ACC112 (cell line): ENCODE data around the gene MAST1.
A peak's percentile ranks its signal among the peaks of the same experiment; 100 is the strongest.

ENCODE experiments used
- H2AFZ ChIP-seq: fragments of 200-600 bp; sonication (generic); one replicate; pipeline ENCODE4 v1.6.0; 2017; ENCODE audit warnings: antibody characterized with exemption, low read length; ENCODE audit not compliant: unreplicated experiment
- H3K27ac ChIP-seq: fragments of 200-600 bp; sonication (generic); 2 replicates; pipeline ENCODE4 v1.5.1; 2014; ENCODE audit warnings: low read depth, mild to moderate bottlenecking, antibody characterized with exemption, low read length, moderate library complexity
- H3K27me3 ChIP-seq: fragments of 200-600 bp; sonication (generic); 2 replicates; pipeline ENCODE4 v1.6.1; 2014; ENCODE audit warnings: mild to moderate bottlenecking, antibody characterized with exemption, low read length, moderate library complexity, mixed read lengths; ENCODE audit not compliant: insufficient read depth
- H3K36me3 ChIP-seq: fragments of 200-600 bp; sonication (generic); 2 replicates; pipeline ENCODE4 v1.6.1; 2016; ENCODE audit warnings: mild to moderate bottlenecking, antibody characterized with exemption, low read length, moderate library complexity, mixed read lengths; ENCODE audit not compliant: insufficient read depth
- H3K4me1 ChIP-seq: fragments of 200-600 bp; sonication (generic); one replicate; pipeline ENCODE4 v1.6.1; 2016; ENCODE audit warnings: low read length, mixed read lengths; ENCODE audit not compliant: insufficient read depth, unreplicated experiment, control insufficient read depth
- H3K4me3 ChIP-seq: fragments of 200-600 bp; sonication (generic); 2 replicates; pipeline ENCODE4 v1.5.1; 2014; ENCODE audit warnings: mild to moderate bottlenecking, low read depth, low read length
- H3K79me2 ChIP-seq: fragments of 200-600 bp; sonication (generic); one replicate; pipeline ENCODE4 v1.6.0; 2016; ENCODE audit warnings: low read length; ENCODE audit not compliant: control insufficient read depth, unreplicated experiment, insufficient read depth

Gene MAST1

DNA sequence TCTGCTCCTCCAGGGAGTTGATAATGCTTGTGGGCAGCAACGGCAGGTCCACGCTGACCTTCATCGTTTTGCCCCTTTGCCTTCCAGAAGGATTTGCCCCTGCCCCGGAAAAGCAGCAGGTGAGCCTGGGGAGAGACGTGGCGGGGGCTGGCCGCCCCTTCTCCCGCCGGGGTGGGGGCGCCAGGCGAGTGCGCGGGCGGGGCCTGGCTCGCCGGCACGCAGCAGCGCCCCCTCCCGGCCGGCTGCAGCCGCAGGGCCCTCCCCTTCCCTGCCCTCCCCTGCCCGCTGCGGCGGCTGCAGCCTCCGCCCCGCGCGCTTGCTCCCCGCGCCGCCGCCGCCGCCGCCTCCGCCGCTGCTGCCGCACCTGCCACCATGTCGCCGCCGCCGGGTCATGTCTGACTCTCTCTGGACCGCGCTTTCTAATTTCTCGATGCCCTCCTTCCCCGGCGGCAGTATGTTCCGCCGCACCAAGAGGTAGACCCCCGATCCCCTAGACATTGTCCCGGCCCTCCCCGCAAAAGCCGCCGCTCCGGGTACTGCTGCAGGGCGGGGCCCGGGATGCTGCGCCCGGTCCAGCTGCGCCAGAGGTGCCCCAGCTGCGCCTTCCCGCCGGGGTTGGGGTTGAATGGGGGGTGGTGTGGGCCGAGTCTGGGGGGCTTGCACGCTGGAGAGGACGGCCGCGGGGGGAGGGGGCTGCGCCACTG is at the start of gene MAST1:
Gene MAST1, plus strand, starts transcription at position 334 of the 704 bp plus-strand sequence. Its CDS starts 58 bp downstream, at position 392.
- H3K4me3 ChIP-seq: peak within 1 kb of the TSS; percentile 60; the same call in 1 of the 2 replicates
- H2AFZ ChIP-seq: no peak within 1 kb of the TSS
- H3K36me3 ChIP-seq: no peaks in the 10 kb centered on the region
- H3K27me3 ChIP-seq: peaks cover 63% of the 10 kb centered on the region
- H3K79me2 ChIP-seq: no peaks in the 10 kb centered on the region
- H3K27ac ChIP-seq: no peak within 1 kb of the TSS
- H3K4me1 ChIP-seq: no peaks in the 10 kb centered on the region

DNA sequence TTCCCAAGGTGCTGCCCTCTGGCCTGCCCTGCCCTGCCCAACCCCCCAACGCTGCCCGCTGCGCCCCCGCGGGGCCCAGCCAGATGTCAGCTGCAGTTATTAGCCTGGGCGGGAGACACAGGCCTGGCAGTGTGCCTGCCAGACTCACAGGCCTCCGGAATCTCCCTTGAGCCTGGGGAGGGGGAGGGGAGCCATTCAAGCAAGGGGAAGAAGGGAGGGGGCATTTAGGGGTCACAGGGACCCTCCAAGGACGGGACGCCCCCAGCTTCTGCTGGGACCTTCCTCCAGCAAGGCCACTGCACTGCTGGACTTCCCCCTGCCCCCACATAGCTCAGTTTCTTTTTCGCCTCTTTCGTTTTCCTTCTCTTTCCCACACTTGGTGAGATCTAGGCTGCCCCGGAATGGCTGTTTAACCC is 49.6 kb upstream of the MAST1 start:
- Histone ChIP-seq H2AFZ (peak overlapping the region; percentile 50), H3K4me1 (peaks cover 50% of the 10 kb centered on the region), H3K79me2 (peaks cover 20% of the 10 kb centered on the region), H3K27ac (peak overlapping the region; percentile 100), H3K27me3 (no peaks in the 10 kb centered on the region), H3K36me3 (no peaks in the 10 kb centered on the region), H3K4me3 (peak overlapping the region; percentile 93)

DNA sequence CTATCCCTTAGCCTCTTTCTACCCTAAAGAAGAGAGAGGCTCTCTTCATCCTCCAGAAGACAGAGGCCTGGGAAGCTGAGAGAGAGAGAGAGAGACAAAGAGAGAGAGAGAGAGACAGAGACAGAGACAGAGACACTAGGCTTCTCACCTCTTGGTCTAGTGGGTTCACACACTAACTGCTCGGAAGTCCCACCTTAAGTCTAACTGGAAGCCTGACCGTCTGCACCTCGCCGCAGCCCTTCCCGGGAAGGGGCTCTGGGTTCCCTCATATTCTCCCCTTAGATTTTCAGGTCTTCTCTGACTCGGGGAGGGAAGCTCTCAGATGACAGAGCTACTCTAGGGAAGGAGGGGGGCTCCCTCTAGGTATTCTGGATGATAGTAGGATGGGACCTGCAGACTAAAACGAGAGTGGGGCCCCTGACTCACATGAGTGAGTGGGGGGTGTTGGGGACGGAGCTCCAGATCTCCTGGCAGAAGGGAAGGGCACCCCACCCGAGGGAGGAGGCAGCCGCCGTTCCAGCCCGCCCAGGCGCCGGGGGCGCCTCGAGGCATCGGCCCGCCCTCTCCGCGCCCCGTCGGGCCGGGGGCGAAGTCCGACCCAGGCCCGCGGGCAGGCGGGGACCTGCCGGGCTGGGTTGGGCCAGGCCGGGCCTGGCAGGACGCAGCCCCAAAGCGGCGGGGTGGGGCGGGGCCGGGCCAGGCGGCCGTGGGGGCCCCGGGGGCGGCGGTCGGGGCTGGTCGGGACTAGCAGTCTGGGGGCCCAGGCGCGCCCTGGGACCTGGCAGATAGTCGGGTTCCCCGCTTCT is 49.0 kb upstream of the MAST1 start:
- Histone ChIP-seq H2AFZ (peak overlapping the region; percentile 50), H3K4me1 (peaks cover 44% of the 10 kb centered on the region)

DNA sequence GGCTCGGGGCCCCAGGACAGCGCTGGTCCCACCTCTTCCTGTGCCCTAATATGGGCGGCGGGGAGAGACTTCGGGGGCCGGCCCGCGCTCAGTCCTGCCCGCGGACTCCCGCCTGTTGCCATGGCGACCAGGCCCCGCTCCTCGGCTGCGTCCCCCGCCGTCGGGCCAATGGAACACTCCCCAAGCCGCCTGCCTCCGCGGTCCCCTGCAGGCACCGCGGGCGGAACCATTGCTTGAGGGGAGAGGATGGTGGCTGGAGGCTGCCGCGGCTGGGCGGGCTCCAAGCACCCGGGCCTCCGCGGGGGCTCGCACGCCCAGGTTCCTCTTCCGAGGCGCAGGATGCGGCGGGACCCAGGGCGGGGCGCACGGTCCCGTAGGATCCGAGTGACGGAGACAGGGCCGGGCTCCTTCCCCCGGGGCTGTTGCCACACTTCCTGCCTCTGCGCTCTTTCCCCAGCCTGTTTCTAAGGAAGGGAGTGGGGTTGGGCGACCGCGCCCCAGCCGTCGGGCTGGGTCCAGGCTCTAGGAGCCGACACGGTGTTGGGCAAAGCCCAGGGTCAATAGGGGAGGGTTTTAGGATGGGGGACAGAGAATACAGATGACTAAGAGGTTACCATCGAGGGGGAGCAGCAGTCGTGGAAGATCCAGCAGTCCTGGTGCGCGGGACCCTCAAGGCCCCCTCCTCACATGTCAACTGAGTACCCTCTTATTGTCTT is 48.3 kb upstream of the MAST1 start:
- no peaks in the 10 kb centered on the region for H3K27me3 ChIP-seq
- no peaks in the 10 kb centered on the region for H3K36me3 ChIP-seq
- peak overlapping the region; percentile 100 for H3K27ac ChIP-seq
- no peak overlapping the region for H2AFZ ChIP-seq
- H3K79me2 ChIP-seq: peaks cover 20% of the 10 kb centered on the region
- peaks cover 41% of the 10 kb centered on the region for H3K4me1 ChIP-seq
- peak overlapping the region; percentile 93 for H3K4me3 ChIP-seq

More for the DNA sequence above, 49.0 kb upstream of the MAST1 start:
- Histone ChIP-seq H3K4me3 (peak overlapping the region; percentile 93), H3K27ac (peak overlapping the region; percentile 100), H3K27me3 (no peaks in the 10 kb centered on the region), H3K79me2 (peaks cover 20% of the 10 kb centered on the region), H3K36me3 (no peaks in the 10 kb centered on the region)

DNA sequence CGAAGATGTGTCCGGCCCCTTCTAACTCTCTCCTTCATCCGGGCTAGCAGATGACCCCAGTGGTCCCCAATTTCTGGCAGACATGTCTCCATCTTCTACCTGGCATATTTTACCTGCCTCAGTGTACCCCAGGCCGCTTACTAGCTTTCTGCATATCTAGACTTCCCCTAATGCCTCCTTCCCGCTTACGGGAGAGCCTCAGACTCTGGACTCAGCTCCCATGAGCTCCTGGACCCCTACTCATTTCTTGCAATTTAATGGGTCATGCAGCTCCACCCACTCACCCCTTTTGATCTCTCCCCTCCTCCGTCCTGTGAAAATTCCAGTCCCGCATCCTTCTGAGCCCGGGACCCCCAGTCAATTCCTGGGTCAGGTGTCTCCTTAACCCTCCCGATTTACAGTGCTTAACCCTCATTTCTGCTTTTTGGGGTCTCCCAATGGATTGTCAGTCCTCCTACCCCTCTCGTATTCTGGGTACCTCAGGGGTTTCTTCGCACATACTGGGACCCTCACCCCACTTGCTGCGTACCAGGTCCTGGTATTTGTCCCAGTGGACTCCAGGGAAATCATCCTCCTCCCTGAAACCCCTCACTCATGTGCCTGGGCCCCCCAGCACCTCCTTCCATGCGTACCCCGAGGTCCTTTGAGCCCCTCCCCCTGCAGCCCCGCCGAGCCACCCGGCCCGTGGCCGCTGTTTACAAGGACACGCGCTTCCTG is 47.5 kb upstream of the MAST1 start:
- Histone ChIP-seq H3K4me3 (peak overlapping the region; percentile 93), H3K27ac (peak overlapping the region; percentile 100), H3K36me3 (no peaks in the 10 kb centered on the region), H3K4me1 (peaks cover 33% of the 10 kb centered on the region), H3K27me3 (no peaks in the 10 kb centered on the region), H3K79me2 (peaks cover 20% of the 10 kb centered on the region), H2AFZ (no peak overlapping the region)

DNA sequence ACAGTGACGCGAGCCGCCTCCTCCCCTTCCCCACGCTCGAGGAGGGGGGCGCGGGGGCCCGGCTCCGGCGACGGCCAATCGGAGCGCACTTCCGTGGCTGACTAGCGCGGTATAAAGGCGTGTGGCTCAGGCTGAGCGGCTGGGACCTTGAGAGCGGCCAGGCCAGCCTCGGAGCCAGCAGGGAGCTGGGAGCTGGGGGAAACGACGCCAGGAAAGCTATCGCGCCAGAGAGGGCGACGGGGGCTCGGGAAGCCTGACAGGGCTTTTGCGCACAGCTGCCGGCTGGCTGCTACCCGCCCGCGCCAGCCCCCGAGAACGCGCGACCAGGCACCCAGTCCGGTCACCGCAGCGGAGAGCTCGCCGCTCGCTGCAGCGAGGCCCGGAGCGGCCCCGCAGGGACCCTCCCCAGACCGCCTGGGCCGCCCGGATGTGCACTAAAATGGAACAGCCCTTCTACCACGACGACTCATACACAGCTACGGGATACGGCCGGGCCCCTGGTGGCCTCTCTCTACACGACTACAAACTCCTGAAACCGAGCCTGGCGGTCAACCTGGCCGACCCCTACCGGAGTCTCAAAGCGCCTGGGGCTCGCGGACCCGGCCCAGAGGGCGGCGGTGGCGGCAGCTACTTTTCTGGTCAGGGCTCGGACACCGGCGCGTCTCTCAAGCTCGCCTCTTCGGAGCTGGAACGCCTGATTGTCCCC is 46.8 kb upstream of the MAST1 start, which contains the start of gene JUNB:
Gene JUNB, plus strand, starts transcription at position 142 of the 706 bp plus-strand sequence. Its CDS starts 286 bp downstream, at position 428.
- peaks cover 26% of the 10 kb centered on the region for H3K4me1 ChIP-seq
- no peaks in the 10 kb centered on the region for H3K27me3 ChIP-seq
- H2AFZ ChIP-seq: no peak within 1 kb of the TSS
- peak within 1 kb of the TSS; percentile 93 for H3K4me3 ChIP-seq
- peak within 1 kb of the TSS; percentile 100 for H3K27ac ChIP-seq
- no peaks in the 10 kb centered on the region for H3K36me3 ChIP-seq
- peaks cover 20% of the 10 kb centered on the region for H3K79me2 ChIP-seq

DNA sequence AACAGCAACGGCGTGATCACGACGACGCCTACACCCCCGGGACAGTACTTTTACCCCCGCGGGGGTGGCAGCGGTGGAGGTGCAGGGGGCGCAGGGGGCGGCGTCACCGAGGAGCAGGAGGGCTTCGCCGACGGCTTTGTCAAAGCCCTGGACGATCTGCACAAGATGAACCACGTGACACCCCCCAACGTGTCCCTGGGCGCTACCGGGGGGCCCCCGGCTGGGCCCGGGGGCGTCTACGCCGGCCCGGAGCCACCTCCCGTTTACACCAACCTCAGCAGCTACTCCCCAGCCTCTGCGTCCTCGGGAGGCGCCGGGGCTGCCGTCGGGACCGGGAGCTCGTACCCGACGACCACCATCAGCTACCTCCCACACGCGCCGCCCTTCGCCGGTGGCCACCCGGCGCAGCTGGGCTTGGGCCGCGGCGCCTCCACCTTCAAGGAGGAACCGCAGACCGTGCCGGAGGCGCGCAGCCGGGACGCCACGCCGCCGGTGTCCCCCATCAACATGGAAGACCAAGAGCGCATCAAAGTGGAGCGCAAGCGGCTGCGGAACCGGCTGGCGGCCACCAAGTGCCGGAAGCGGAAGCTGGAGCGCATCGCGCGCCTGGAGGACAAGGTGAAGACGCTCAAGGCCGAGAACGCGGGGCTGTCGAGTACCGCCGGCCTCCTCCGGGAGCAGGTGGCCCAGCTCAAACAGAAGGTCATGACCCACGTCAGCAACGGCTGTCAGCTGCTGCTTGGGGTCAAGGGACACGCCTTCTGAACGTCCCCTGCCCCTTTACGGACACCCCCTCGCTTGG is 46.1 kb upstream of the MAST1 start:
- H2AFZ ChIP-seq: no peak overlapping the region
- H3K27me3 ChIP-seq: no peaks in the 10 kb centered on the region
- peak overlapping the region; percentile 100 for H3K27ac ChIP-seq
- H3K79me2 ChIP-seq: peaks cover 20% of the 10 kb centered on the region
- peaks cover 24% of the 10 kb centered on the region for H3K4me1 ChIP-seq
- H3K36me3 ChIP-seq: no peaks in the 10 kb centered on the region
- peak overlapping the region; percentile 93 for H3K4me3 ChIP-seq

DNA sequence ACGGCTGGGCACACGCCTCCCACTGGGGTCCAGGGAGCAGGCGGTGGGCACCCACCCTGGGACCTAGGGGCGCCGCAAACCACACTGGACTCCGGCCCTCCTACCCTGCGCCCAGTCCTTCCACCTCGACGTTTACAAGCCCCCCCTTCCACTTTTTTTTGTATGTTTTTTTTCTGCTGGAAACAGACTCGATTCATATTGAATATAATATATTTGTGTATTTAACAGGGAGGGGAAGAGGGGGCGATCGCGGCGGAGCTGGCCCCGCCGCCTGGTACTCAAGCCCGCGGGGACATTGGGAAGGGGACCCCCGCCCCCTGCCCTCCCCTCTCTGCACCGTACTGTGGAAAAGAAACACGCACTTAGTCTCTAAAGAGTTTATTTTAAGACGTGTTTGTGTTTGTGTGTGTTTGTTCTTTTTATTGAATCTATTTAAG is 45.4 kb upstream of the MAST1 start:
- Histone ChIP-seq H3K27ac (peak overlapping the region; percentile 100), H3K79me2 (peaks cover 20% of the 10 kb centered on the region), H3K27me3 (no peaks in the 10 kb centered on the region), H3K36me3 (no peaks in the 10 kb centered on the region), H3K4me3 (peak overlapping the region; percentile 93), H2AFZ (no peak overlapping the region), H3K4me1 (peaks cover 24% of the 10 kb centered on the region)
